GM21526 (cell line): ENCODE results near the gene YARS1.

Experiments used
- ATAC-seq: cut with Tn5 transposase; IDR thresholded peaks from one replicate; pipeline ENCODE4 v1.9.1; 2021; ENCODE audit warnings: moderate library complexity; ENCODE audit not compliant: unreplicated experiment, low FRiP score

The YARS1 gene

DNA sequence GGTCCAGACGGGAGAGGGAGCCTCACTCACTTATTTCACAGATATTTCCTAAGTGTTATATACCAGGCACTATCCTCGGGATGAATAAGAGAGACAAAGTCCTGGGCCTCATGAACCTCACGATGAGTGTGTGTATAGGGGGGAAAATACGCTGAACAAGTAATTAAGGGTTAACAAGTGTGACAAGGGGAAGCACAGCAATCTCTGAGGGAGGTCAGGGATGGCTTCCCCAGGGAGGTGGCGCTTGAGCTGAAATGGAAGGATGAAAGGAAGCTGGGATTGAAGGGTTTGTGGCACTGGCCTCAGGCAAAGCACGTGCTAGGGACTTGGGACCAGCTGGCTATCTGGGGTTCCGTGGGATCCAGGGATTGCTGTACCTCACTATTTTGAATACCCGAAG, 68.2 kb downstream of the YARS1 start:
- no peak for ATAC-seq

DNA sequence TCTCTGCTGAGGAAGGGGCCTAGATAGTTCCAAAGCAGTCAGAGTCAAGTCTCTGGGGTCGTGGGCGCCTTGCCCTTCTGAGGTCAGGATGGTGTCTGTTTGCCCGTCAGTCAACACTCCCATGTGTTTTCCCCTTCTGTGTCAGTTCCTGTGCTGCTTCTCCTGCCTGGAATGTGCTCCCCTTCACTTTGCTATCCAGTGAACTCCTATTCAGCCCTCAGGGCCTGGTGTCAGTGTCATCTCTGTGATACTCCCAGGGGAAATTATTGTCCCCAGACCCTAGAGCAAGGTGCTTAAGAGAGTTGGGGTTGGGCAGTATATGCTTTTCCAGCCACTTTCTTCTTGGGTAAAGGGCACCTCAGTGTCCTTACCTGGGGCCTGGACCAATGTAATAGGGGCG, 68.8 kb downstream of the YARS1 start:
- ATAC-seq, result no peak

DNA sequence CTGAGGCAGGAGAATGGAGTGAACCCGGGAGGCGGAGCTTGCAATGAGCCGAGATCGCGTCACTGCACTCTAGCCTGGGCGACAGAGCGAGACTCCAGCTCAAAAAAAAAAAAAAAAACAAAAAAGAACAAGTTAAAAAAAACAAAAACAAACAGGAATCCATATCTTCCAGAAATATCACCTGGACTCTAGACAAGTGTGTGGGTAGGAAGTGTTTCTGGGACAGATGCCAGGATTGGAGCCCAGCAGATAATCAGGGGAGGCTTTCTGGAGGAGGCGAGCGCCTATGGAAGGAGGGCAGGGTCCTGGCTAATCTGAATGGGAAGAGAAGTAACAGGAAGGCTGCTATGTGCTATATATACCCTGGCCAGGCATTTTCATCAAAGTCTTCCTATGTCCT, 71.0 kb downstream of the YARS1 start:
- no peak for ATAC-seq

DNA sequence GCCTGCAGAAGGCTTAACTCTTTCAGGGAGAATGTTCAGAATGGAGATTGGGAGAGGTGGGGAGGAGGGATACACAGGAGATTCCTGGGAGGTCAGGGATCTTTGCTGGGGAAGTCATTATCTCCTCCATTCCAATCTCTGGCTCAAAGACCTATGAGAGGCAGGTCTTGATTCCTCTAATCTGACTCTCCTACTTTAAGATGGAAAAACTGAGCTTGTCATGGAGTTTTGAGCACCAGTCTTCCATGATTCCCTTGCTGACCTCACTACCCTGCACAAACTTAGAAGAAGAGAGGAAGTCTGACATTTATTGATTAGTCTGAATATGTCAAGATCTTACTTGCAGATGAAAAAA, 73.1 kb downstream of the YARS1 start:
- ATAC-seq, result no peak

DNA sequence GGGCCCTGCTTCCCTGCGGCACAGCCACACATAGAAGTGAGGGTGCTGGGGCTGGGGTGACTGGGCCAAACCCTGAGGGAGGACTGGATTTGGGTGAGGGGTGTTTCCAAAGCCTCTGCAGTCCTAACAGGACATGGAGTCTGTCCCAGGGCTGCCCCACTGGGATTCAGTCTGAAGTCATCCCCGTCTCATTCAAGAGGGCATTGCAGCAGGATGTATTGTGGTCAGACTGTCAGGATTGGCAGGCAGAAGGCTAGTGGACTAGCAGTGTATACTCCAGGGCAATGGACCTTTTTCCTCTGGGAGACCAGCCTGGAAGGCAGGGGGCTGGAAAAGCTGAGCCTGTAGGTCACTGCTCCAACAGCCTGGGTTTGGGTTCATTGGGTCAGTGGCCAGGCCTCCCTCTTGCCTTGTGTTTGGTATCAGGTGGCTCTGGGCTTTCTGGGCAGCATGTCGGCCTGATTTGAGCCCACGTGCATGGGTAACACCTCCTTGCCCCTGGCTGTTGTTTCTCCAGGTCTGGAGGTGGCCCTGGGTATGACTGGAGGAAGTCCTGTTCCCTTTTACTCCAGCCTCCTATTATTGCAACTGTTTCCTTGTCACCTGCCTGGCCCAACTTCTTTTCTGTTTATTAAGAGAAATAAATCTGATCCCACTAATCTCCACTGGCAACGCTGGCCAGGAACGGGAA, 73.6 kb downstream of the YARS1 start:
- ATAC-seq, result no peak

DNA sequence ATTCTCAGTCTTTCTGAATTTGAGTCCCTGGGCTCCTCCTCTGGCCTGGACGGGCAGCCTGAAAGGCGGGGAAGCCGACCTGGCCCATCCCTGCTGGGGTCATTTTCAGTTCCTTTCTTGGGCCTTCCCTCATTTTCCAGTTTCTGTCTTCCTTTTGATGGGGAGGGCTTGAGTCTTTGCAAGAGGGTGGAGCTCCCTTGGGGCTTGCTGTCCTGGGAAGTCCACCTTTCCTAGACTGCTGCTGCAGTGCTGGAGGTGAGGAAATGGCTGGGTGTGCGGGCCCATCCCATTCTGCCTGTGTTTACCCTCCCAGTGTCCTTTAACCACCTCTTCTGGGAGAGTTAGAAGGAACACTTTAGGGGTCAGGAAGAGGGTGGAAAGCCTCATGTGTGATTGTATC, 74.2 kb downstream of the YARS1 start:
- ATAC-seq, result no peak

DNA sequence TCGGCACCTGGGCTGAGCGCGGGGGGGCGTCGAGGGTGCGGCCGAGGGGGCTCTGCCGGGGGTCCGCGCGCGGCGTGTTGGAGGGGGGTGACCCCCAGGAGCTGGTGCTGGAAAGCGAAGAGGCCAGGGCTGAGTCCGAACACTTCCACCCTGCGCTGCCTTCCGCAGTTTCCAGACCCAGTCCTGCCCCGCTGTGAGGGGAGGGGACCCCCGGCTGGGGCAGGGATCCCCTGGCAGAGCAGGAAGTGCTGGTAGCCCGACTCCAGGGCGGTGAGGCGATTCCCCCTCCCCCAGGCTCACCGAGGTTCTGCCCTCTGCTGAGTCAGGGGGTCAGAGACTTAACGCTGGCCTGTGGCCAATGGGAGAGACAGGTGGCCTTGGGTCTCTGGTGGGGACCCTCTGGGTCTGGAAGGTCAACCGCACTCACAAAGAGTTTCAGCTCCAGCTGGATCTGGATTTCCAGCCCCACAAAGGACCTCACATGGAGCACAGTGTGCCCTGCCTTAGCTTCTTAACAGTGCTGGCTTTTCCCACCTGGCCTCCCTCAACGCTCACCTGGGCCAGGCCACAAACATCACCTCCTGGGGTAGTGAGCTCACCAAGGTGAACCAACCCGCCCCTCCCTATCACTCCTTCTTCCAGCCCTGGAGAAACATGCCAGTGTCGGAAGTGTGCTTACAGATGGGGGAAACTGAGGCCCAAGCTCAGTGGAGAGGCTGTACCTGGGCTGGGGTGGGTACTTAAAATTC, 74.8 kb downstream of the YARS1 start:
- ATAC-seq, result no peak

DNA sequence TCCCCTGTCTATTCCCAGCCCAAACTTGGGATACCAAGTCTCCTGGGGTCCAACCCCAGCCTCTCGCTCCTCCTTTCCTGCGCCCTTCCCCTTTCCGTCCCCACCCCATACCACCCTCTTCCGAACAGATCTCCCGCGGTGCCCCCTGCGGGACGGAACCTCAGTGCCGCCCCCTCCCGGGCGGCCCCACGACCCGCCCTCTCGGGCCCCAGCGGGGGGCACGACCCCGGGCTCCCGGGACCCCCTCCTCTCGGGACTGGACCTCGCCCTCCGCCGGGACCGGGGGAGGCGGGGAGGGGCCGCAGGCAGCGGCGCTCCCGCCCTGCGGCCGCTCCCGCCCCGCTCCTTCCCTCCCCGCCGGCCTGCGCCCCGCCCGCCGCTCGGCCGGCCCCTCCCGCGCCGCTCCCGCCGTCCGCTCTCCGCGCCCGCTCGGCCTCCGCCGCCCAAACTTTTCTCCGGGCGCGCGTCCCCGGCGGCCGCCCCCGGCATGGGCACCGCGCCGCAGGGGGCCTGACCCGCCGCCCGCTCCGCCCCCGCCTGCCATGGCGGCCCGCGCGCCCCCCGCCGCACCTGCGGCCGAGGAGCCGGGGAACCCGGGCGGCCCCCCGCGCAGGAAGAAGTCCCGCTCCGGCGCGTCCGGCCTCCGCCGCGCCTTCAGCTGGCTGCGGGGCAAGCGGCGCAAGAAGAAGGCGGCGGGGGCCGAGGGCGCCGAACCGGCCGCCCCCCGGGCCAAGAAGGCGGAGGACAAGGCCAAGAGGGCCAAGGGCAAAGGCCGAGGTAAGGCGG, 75.6 kb downstream of the YARS1 start:
- no peak for ATAC-seq

DNA sequence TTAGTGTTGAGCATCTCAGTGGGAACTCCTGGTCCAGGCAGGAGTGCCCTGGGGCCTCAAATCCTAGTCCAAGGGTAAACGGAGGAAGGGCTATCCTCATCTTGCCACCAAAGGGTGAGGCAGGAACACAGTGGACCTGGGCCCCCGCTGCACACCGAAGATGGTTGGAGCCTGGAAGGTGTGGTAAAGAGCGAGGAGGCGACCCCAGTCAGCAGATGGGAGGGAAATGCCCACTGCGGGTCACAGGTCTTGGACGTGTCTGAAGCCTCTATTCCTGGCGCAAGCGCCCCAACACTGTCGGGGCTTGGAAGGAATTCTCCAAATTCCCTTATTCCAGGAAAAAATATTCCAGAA, 76.1 kb downstream of the YARS1 start:
- no peak for ATAC-seq

DNA sequence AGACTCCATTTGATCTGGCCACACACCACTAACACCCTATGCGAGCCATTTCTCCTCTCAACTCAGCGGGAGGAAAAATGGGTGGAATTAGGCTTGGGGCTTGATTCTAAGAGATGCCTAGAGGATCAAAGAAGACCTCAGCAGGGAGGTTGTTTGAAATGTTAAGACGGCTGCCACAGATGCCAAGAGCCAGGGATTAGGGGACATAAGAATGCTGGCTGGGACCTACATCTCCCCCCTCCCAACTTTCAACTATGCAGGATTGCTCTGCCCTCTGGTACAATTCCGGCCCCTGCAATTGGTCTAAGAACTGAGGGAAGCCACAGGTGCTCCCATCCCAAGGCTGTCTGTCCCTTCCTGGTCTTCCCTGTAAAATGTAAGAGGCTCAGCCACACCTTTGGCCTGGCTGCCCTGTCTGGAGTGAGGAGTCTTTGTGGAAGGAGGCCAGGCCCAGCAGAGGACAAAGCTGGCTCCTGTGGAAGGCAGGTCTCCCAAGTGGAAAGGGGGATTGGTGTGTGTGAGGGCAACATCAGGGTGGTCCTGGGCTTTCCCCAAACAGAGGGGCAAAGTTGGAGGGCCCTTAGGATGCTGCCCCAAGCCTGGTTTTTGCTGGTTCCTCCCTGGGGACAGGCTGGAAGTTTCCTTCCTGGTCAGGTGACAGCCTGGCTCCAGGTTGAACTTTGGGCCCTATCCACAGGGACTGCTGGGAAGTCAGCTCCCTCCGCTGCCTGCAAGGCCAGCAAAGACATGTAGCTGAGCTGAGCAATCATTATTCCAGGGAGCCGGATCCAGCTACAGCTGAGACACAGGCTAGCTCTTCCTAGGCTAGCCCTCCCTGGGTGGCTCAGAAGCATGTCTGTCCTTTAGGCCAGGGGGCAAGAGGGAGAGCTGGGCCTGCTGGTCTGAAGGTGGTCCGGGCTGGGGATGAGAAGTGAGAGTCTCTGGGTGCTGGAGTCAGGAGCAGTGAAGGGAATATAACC, 80.1 kb downstream of the YARS1 start:
- ATAC-seq, result no peak

DNA sequence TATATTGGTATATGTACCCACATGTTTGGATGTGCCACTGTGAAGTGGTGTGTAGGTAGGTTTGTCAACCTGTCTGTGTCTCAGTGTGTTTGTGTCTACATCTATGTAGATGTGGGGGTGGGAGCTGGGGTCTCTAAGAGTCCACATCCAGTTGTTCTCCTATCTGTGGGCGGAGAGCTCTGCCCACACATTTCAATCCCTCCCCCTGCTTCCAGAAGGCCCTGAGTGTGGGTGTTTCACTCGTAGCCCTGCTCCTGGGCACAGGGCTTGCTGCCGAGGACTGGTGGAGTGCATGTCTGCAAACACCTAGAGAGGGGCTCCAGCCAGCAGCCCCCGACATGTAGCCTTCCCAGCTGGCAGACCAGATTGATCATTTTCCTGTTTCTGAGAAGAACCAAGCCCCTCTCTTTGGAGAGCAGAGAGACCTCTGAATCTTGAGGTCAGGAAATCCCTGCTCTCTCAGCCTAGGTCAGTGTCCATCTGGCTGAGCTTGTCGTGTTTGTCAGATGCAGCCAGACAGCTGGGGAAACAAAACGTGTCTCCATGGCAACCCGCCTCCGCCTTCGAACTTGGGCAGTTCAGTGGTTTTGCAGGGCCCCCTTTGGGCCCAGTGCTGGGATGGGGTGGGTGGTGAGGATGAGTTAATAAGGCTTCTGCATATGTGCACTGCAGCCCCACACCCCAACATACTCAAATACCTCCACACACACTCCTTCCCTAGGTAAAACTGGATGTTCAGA, 83.4 kb downstream of the YARS1 start:
- no peak for ATAC-seq

DNA sequence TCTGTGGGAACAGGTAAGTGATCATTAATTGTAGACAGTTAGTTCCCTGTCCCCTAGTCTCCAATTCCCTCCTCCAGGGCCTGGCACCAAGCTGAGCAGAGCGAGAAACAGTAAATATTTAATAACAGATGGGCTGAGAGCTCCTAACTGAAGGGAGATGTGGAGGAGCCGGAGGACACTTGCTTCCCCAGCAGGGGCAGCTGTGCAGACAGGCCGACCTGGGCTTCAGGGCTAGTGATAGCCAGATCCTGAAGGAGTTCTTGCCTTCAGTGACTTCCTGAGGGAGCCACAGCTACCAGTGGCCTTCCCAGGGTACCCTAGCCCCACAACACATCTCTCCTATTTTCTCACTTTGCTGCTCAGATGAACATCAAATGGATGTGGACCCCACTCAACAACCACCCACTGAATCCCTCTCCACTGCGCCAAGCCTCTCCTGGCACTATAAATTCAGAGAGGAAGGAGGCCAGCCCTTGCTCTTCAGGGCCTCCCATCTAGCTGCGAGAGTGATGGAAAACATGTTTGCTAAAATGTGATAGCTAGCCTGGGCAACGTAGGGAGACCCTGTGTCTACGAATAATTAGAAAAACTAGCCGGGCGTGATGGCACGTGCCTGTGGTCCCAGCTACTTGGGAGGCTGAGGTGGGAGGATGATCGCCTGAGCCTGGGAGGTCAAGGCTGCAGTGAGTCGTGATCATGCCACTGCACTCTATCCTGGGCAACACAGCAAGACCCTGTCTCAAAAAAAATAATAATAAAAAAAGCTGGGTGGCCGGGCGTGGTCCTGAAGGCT, 87.7 kb downstream of the YARS1 start:
- ATAC-seq, result no peak

DNA sequence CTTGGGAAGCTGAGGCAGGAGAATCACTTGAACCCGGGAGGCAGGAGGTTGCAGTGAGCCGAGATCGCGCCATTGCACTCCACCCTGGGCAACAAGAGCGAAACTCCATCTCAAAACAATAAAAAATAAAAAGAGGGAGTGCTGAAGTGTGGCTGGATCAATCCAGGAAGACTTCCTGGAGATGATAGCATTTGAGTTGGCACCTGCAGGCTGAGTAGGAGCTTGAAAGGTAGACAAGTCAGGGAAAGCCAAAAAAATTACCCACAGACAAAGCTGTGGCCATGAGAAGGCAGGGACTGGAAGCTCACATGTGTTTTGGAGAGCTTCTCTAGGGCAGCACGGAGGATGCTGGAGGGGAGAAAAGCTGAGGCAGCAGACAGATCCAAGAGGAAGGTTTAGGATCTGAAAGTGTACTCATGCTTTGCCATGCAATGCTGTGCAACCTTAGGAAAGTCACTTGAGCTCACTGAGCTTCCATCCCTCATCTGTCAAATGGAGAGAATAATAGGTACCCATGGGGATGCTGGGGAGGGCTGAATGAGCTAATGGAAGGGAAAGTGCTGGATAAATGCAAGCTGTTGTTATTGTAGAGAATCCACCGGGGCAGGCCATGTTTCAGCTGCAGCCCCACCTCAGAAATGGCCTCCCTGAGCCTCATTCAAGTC, 88.6 kb downstream of the YARS1 start:
- no peak for ATAC-seq

DNA sequence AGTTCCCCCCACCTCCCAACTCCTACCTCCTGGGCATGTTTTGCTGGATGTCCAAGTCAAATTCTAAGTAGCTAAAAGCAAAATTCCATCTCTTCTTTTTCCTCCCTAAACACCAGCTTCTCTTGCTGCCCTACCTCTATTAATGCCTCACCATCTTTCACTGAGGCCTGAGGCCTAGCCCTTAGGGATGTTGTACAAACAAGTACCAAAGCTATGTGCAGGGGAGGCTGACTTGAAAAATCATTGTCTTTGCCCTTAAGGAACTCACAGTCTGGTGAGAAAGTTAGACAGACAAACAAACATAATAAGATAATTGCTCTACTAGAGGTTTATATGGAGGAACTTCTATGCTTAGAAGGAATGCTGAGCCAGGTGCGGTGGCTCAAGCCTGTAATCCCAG, 89.3 kb downstream of the YARS1 start:
- no peak for ATAC-seq

DNA sequence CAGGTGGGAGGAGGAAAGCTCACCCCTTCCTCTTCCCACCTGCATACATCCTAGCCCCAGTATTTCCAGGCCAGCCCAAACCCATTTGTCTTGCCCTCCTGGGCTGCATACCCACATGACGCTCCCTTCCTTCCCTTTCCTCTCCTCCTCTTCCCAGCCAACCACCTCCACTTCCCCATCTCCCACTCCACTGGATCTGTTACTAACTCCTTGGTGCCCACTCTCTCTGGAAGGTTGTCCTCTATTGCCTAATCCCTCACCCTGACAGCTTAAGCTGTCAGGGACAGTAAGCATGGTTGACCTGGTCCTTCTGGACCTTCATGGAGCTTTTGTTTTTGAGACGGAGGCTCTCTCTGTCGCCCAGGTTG, 91.6 kb downstream of the YARS1 start:
- ATAC-seq, result no peak
